NCI-H345 treated with DMSO at 0.1 percent for 48 hours (cell line): ENCODE results near the gene NRCAM.
"Not testable (repeated sequence)": the region's sequence is repeated elsewhere in the genome, so short reads cannot be mapped to it uniquely, and the experiment has no call there.

Experiments
- DNase-seq: peaks from one replicate; lab custom pipeline; 2025; ENCODE audit not compliant: unreplicated experiment; lab: John Stamatoyannopoulos, UW

Gene NRCAM

GRCh38 chr7:108358553-108358952, 97.7 kb downstream of the NRCAM start:
- peak; percentile 88 for DNase-seq

GRCh38 chr7:108351729-108352131, 104.5 kb downstream of the NRCAM start:
- DNase-seq = peak; percentile 34

- DNase-seq = no peak
Observed at GRCh38 chr7:108348913-108349312, 107.3 kb downstream of the NRCAM start.

GRCh38 chr7:108347616-108348015, 108.6 kb downstream of the NRCAM start:
- no peak for DNase-seq

GRCh38 chr7:108345710-108346336, 110.4 kb downstream of the NRCAM start:
- DNase-seq = peak; percentile 76

GRCh38 chr7:108340856-108341411, 115.3 kb downstream of the NRCAM start:
- no peak for DNase-seq

GRCh38 chr7:108340406-108340805, 115.8 kb downstream of the NRCAM start:
- DNase-seq = not testable (repeated sequence)

- peak; percentile 50 for DNase-seq
Observed at GRCh38 chr7:108335269-108335918, 120.8 kb downstream of the NRCAM start.

- no peak for DNase-seq
Observed at GRCh38 chr7:108332937-108333336, 123.3 kb downstream of the NRCAM start.

- DNase-seq = no peak
Observed at GRCh38 chr7:108331971-108332370, 124.3 kb downstream of the NRCAM start.

GRCh38 chr7:108330227-108330626, 126.0 kb downstream of the NRCAM start:
- DNase-seq = no peak

- DNase-seq = no peak
Observed at GRCh38 chr7:108329514-108329913, 126.7 kb downstream of the NRCAM start.

GRCh38 chr7:108328174-108328651, 128.0 kb downstream of the NRCAM start:
- no peak for DNase-seq

- DNase-seq = no peak
Observed at GRCh38 chr7:108327353-108327752, 128.9 kb downstream of the NRCAM start.

- no peak for DNase-seq
Observed at GRCh38 chr7:108326938-108327337, 129.3 kb downstream of the NRCAM start.

GRCh38 chr7:108324053-108325038, 131.9 kb downstream of the NRCAM start:
- DNase-seq = no peak

GRCh38 chr7:108322925-108323832, 133.1 kb downstream of the NRCAM start:
- DNase-seq = no peak

GRCh38 chr7:108322046-108322445, 134.2 kb downstream of the NRCAM start:
- DNase-seq = no peak

- DNase-seq = no peak
Observed at GRCh38 chr7:108321359-108321758, 134.9 kb downstream of the NRCAM start.

- no peak for DNase-seq
Observed at GRCh38 chr7:108316708-108317107, 139.5 kb downstream of the NRCAM start.
